GM18868 (cell line): Measurements from ENCODE around the gene DYRK2.
"Not testable (repeated sequence)": the region's sequence is repeated elsewhere in the genome, so short reads cannot be mapped to it uniquely, and the experiment has no call there.

ENCODE experiments used
- ATAC-seq: cut with Tn5 transposase; IDR thresholded peaks from one replicate; pipeline ENCODE4 v1.9.1; 2021; ENCODE audit warnings: mild to moderate bottlenecking, moderate library complexity; ENCODE audit not compliant: unreplicated experiment

Gene DYRK2

DNA sequence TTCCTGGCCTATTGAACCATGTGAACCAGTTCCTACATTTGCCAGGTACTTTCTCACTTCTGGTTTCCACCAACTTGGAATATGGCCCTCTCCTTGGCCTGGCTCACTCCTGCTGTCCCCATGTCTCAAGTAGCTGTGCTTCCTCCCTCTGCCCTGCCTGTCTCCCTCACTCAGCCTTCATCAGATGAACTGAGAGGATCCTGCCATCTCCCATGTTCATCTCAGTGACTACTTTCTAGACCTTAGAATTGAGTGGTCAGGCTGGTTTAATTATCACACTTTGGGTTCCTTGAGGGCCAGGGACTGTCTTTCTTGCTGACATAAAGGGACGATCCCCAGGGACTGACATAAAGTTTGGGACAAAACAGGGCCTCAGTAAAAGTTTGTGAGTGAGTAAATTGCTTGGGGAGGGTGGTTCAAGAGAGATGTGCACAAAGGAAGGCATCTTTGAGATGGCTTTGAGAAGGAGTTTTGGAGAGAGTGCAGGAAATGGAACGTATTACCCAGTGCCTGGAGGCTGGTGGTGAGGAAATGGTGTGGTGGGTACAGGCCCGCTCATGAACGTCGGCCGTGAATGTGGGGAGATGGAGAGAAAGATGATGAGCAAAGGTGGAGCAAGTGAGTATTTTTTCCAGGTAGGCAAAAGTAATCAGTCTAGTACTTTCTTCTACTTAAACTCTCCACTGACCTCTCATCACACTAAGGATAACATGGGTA, 20.8 kb downstream of the DYRK2 start:
- no peak for ATAC-seq

DNA sequence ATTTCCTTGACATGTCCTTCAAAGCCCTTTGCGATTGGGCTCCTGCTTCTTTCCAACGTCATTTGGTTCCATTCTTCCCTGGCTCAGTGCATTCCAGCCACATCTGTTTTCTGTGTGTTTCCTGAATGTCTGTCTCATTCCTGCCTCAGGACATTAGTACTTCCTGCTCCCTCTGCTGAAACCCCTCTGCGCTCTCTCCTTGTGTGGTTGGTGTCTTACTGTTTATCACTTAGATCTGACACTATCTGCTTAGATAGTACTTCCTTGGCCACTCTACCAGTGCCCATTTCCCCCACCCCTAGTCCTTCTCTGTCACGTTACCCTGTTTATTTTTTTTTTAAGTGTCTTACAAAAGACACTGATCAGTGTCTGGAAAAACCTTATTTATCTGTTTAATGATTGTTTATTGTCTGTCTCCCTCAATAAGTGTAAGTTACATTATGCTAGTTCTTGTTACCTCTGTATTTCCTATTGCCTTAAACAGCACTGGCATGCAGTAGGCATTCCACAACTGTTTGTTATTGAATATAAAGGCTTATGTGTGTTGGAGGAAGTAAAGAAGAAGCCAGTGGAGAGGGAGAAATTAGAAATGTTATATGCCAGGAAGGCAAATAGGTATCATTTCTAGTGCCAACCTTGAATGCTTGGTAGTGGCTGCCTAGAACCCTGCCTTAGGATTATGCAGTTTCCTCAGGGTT, 21.5 kb downstream of the DYRK2 start:
- no peak for ATAC-seq

DNA sequence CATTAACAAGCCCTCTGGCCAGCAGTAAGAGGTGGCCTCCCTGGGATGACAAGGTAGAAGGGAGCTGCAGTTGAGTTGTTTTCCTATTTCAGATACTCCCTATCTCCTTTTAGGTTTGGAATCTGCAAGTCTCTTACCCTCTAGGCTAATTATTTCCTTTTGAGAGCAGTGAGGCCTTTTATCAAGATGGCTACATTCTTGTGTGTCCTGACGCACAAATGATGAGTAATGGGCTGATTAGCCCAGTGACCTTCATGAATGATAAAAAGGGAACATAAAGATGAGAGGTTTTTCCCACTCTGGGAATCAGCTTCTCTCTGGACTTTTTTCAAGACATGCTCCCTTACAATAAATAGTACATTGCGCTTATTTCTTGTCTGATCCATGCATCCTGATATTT, 22.9 kb downstream of the DYRK2 start:
- no peak for ATAC-seq

- ATAC-seq = no peak
These were observed 23.3 kb downstream of the DYRK2 start for GRCh38 chr12:67671892-67672291.

DNA sequence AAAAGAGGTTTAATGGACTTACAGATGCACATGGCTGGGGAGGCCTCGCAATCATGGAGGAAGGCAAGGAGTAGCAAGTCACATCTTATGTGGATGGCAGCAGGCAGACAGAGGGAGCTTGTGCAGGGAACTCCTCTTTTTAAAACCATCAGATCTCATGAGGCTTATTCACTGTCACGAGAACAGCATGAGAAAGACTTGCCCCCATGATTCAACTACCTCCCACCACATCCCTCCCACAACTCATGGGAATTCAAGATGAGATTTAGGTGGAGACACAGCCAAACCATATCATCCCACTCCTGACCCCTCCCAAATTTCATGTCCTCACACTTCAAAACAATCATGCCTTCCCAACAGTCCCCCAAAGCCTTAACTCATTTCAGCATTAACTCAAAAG, 24.0 kb downstream of the DYRK2 start:
- not testable (repeated sequence) for ATAC-seq

- not testable (repeated sequence) for ATAC-seq
These were observed 25.0 kb downstream of the DYRK2 start for GRCh38 chr12:67673509-67673908.

GRCh38 chr12:67674417-67674816, 25.9 kb downstream of the DYRK2 start:
- no peak for ATAC-seq

GRCh38 chr12:67676624-67677023, 28.1 kb downstream of the DYRK2 start:
- ATAC-seq = no peak

GRCh38 chr12:67677166-67677565, 28.6 kb downstream of the DYRK2 start:
- no peak for ATAC-seq

DNA sequence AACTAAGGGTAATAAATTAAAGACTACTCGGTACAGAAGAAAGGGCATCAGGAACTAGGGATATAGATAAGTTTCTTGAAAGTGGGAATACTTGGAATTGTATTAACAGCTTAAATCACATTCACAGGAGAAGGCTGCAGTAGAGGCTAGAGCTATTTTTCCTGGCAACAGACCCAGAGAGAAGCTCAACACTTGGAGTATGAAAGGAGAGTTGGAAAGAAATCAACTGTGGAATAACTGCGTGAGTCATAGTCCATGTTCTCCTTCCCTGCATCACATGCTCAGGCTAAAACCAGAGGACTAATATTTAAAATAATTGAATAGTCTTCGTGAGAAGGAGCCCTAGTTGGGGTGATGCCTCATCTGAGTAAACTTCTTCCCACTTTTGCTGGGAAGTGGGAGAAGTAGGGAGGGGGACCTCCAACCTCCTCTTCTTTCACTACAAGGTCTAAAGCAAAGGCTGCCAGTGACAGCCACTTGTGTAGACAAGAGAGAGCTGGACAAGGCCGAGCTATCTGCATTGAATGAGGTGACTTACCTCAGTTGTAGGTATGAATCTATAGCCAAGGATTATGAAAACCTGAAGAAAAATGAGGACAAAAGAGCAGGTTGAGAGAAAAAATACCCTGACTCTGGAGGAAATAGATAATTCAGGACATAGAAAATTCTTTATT, 32.7 kb downstream of the DYRK2 start:
- ATAC-seq = no peak

GRCh38 chr12:67681941-67682620, 33.5 kb downstream of the DYRK2 start:
- ATAC-seq = no peak

DNA sequence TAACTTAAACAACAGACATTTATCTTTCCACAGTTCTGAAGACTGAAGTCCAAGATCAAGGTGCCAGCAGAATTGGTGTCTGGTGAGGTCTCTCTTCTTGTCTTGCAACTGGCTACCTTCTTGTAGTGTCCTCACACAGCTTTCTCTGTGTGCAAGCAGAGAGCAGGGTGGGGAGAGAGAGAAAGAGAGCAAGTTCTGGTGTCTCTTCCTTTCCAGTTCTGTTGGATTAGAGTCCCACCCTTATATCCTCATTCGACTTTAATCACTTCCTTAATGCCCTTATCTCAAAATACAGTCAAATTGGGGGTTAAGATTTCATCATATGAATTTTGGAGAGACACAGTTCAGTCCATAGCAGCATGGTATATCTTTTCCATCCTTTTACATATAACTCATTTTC, 40.8 kb downstream of the DYRK2 start:
- ATAC-seq = no peak

GRCh38 chr12:67690656-67691055, 42.1 kb downstream of the DYRK2 start:
- ATAC-seq = no peak

- no peak for ATAC-seq
These were observed 42.7 kb downstream of the DYRK2 start for GRCh38 chr12:67691220-67691619.

DNA sequence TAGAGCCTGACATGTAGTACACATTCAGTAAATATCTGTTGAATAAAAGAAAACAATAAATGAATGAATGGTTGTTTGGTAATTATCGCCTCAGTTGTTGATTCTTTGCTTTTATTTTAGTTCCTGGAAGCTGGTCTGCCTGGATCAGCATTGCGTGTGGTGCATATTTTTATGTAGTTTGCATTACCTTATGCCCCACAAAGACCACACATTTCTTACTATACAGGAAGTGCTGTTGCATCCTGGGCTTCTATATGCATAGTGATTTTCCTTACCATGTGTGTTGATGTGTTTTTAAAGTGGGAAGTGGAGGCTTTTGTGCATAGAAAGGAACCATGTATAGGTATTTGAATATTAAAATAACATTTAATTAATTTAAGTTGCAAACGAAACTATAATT, 43.6 kb downstream of the DYRK2 start:
- no peak for ATAC-seq

DNA sequence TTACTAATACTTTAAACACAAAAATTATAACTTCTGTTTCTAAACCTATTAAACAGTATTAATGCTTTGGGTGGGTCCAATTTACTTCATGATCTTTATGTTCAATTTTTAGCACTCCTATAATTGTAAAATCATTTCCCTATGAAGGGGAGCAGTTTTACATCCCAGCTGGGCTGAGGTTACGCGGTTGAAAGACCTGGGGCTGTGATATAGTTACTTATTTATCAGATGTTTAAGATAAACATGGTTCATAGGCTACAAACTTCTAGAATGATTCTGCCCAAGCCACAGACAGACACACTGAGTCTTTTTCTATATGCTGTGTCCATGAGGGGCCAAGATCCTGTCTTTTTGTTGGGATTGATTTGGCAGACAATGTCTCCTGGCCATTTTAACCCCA, 44.4 kb downstream of the DYRK2 start:
- no peak for ATAC-seq

DNA sequence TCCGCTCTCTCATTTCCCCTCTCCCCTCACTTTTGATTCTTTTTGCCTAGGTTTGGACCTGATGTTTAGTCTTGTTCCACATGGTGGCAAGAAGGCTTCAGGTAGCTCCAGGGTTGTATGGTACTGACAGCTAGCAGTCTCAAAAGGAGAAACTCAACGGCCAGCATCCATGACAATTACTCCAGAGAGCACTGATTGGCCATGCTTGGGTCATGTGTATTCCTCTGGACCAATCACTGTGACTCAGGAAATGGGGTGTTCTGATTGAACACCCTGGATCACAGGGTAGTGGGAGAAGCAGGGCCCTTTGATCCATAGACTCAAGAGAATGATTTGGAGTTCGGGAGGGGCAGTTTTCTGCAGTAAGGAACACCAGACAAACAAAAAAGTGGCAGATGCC, 45.3 kb downstream of the DYRK2 start:
- no peak for ATAC-seq

DNA sequence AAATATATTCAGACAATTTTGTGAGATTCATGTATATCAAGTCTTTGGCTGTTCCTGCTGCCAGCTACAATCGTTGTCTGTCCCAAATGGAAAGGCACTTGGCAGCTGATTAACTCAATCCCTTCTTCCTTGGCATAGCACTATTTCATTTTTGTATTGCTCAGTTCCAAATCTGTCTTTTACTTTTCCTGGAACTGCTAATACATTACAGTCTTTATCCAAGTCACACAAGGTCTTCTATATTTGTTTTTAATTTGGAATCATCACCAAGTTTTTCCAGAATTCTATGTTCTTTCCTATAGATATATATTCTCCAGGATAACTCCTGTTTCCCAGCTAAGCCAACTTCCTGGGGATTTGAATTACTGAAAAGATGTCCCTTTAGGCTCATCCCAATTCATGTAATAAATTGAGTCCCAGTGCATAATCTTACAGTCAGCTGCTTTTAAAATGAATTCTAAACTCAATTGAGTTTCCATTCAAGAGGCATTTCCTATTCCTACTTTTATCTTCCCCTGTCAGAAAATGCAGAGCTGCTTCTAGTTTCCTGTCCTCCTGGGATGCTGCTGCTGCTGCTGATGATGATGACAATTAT, 45.9 kb downstream of the DYRK2 start:
- no peak for ATAC-seq

DNA sequence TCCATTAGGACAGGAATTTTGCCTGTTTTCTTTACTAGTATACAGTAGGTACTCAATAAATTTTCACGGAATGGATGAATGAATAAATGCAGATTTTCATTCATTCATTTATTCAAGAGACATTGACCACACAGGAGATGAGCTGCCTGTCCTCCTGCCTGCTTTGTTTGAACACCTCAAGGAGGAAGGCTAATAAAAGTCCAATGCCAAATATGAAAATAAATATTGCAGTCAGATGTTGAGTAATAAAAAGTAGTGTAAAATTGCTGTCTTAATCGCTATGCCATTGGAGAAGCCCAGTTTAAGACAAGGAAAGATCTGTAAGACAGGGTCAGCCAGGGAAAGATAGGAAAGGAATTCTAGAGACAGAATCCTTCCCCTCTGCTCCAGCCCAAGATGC, 47.4 kb downstream of the DYRK2 start:
- ATAC-seq = no peak

DNA sequence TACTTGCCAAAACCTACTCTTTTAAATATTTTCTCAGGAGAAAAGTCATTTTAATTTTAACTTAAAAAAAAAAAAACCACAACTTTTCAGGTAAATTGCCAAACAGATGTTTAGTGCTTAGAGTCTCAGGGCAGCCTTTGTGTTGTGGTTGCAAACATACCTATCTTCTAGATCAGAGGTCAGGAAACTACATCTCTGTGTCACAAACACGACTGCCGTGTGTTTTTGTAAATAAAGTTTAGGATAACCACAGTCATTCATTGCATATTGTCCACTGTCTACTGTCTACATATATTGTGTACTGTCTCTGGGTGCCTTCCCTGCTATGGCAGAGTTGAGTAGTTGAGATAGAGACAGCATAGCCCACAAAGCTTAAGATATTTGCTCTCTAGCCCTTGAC, 48.9 kb downstream of the DYRK2 start:
- no peak for ATAC-seq

DNA sequence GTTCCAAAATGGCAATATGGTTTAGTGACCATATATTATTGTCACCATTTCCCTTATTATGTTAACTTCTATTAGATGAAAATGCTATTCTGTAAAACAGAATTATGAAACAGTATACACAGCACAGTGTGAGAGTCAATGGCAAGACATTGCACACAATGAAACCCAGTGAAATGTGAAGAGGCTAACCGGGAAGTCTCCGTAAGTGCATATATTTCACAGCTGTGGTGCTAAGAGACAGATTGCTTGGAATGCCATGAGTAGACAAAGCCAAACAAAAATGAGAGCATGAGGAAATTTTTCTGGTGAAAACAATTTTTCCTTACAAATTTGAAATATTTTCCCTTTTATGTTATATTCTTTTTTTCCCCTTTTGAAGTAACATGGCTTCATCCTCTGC, 49.4 kb downstream of the DYRK2 start:
- ATAC-seq = no peak
